Calu3 (cell line): ENCODE results near the gene DGKG. TPM values are rescaled to one million over a fixed set of nuclear protein-coding genes. Genes with fewer than 3 reads are reported as not detected.

ENCODE experiments used
- BruUV-seq: library from RNA; stranded (reverse); fragments of 400-500 nt; replicated peaks from 2 replicates; lab custom pipeline; 2021; lab: Mats Ljungman, UMichigan
- CTCF ChIA-PET: fragments of 300-600 bp; sonication (Branson Sonifier 250); formaldehyde crosslinking; loops from one replicate; lab custom pipeline; 2022; ENCODE audit warnings: antibody characterized with exemption; lab: Charles Lee
- DNase-seq: peaks from one replicate; pipeline ENCODE4 v3.0.0; 2022
- H3K27ac Mint-ChIP-seq: one replicate; pipeline ENCODE4 v1.8.0; 2022; ENCODE audit warnings: mixed read lengths; ENCODE audit not compliant: unreplicated experiment
- H3K27me3 Mint-ChIP-seq: one replicate; pipeline ENCODE4 v1.8.0; 2022; ENCODE audit warnings: mixed read lengths; ENCODE audit not compliant: unreplicated experiment
- H3K36me3 Mint-ChIP-seq: one replicate; pipeline ENCODE4 v1.8.0; 2022; ENCODE audit warnings: mild to moderate bottlenecking, moderate library complexity, mixed read lengths; ENCODE audit not compliant: insufficient read depth, unreplicated experiment
- H3K4me1 Mint-ChIP-seq: one replicate; pipeline ENCODE4 v1.8.0; 2022; ENCODE audit warnings: mild to moderate bottlenecking, low read depth, mixed read lengths; ENCODE audit not compliant: unreplicated experiment
- H3K4me3 Mint-ChIP-seq: one replicate; pipeline ENCODE4 v1.8.0; 2022; ENCODE audit warnings: mild to moderate bottlenecking, low read depth, moderate library complexity, mixed read lengths; ENCODE audit not compliant: unreplicated experiment
- H3K9me3 Mint-ChIP-seq: one replicate; pipeline ENCODE4 v1.8.0; 2022; ENCODE audit warnings: low read depth, mixed read lengths; ENCODE audit not compliant: unreplicated experiment
- CTCF ChIP-seq: fragments of 200-600 bp; IDR thresholded peaks from one replicate; pipeline ENCODE4 v1.8.0; 2022; ENCODE audit warnings: antibody characterized with exemption; ENCODE audit not compliant: unreplicated experiment
- intact Hi-C: fragments of 100-400 bp; cut with micrococcal nuclease; formaldehyde crosslinking; loops from one replicate; pipeline ENCODE4 v1.10.0; 2022; ENCODE audit not compliant: unreplicated experiment
- total RNA-seq: library from RNA; stranded (reverse); gene quantifications from 2 replicates; pipeline ENCODE4 v1.2.3, GENCODE V29; 2022

Gene DGKG
- total RNA-seq, 1 experiment from 2014 or later, result 5.7 TPM

GRCh38 chr3:186236357-186237020 lies 125.5 kb downstream of the DGKG start:
- Mint-ChIP-seq H3K27me3 (no peaks in the 10 kb centered on the region), H3K36me3 (no peaks in the 10 kb centered on the region), H3K9me3 (no peaks in the 10 kb centered on the region), H3K4me1 (peaks cover under 1% of the 10 kb centered on the region), H3K4me3 (no peak overlapping the region), H3K27ac (no peak overlapping the region)
- no peak for DNase-seq
- CTCF ChIA-PET, result no interaction called here
- no TSS peak for BruUV-seq
- no peak for TF ChIP-seq CTCF
- intact Hi-C loops, result no loop called here

- no TSS peak for BruUV-seq
- intact Hi-C loops, result no loop called here
- no peak for TF ChIP-seq CTCF
- Mint-ChIP-seq H3K9me3 (no peaks in the 10 kb centered on the region), H3K4me1 (no peaks in the 10 kb centered on the region), H3K4me3 (no peak overlapping the region), H3K27me3 (no peaks in the 10 kb centered on the region), H3K27ac (no peak overlapping the region), H3K36me3 (no peaks in the 10 kb centered on the region)
- no peak for DNase-seq
- CTCF ChIA-PET, result no interaction called here
Measured at GRCh38 chr3:186235554-186235953, 126.5 kb downstream of the DGKG start.

- BruUV-seq, result no TSS peak
- no peaks in the 10 kb centered on the region for H3K4me1 Mint-ChIP-seq
- intact Hi-C loops, result no loop called here
Measured at GRCh38 chr3:186234152-186234551, 127.9 kb downstream of the DGKG start.

GRCh38 chr3:186226482-186226881 lies 135.6 kb downstream of the DGKG start:
- no peak overlapping the region for H3K27ac Mint-ChIP-seq
- H3K4me1 Mint-ChIP-seq, result no peaks in the 10 kb centered on the region
- CTCF ChIA-PET, result no interaction called here
- no peak for DNase-seq
- H3K9me3 Mint-ChIP-seq, result no peaks in the 10 kb centered on the region
- no TSS peak for BruUV-seq
- no peak overlapping the region for H3K4me3 Mint-ChIP-seq
- no peak for TF ChIP-seq CTCF
- H3K27me3 Mint-ChIP-seq, result peaks cover 14% of the 10 kb centered on the region
- intact Hi-C loops, result no loop called here
- H3K36me3 Mint-ChIP-seq, result no peaks in the 10 kb centered on the region

More at GRCh38 chr3:186234152-186234551, 127.9 kb downstream of the DGKG start:
- Mint-ChIP-seq H3K4me3 (no peak overlapping the region), H3K27me3 (peaks cover 6% of the 10 kb centered on the region), H3K36me3 (no peaks in the 10 kb centered on the region), H3K9me3 (no peaks in the 10 kb centered on the region), H3K27ac (no peak overlapping the region)
- no peak for DNase-seq
- CTCF ChIA-PET, result no interaction called here
- TF ChIP-seq CTCF, result no peak
